ENCODE measurements around the gene TCFL5.
A peak's percentile ranks its signal among the peaks of the same experiment; 100 is the strongest.

TCFL5 gene

GRCh38 chr20:62794007-62794724 lies 67.5 kb downstream of the TCFL5 start:
- peak; percentile 98 for DNase-seq

GRCh38 chr20:62793757-62794006 lies 67.9 kb downstream of the TCFL5 start:
- DNase-seq, result no peak

- DNase-seq, result peak; percentile 87
These were observed 68.5 kb downstream of the TCFL5 start for GRCh38 chr20:62792940-62793756.

GRCh38 chr20:62792182-62792939 lies 69.3 kb downstream of the TCFL5 start:
- no peak for DNase-seq

- DNase-seq, result peak; percentile 93
These were observed 70.1 kb downstream of the TCFL5 start for GRCh38 chr20:62791301-62792181.

Data from NCI-H345 (cell line).